MM.1S (cell line): ENCODE results near the gene HHIPL1.

Source experiments
- DNase-seq: peaks from one replicate; pipeline ENCODE4 v3.0.0-alpha.2; 2015
- H2AFZ ChIP-seq: fragments of 300-600 bp; sonication (generic); 2 replicates; pipeline ENCODE4 v1.6.0; 2016; ENCODE audit warnings: antibody characterized with exemption, low read length
- H3F3A ChIP-seq: fragments of 300-600 bp; sonication (generic); 2 replicates; pipeline ENCODE4 v1.6.1; 2016; ENCODE audit warnings: mild to moderate bottlenecking, antibody characterized with exemption, low read length, moderate library complexity, mixed read lengths; ENCODE audit not compliant: insufficient read depth
- H3K27ac ChIP-seq: fragments of 300-600 bp; sonication (generic); 2 replicates; pipeline ENCODE4 v1.5.1; 2016; ENCODE audit warnings: mild to moderate bottlenecking, low read length
- H3K27me3 ChIP-seq: fragments of 300-600 bp; sonication (generic); replicated peaks from 2 replicates; pipeline ENCODE4 v1.6.0; 2016; ENCODE audit warnings: low read length; ENCODE audit not compliant: insufficient read depth
- H3K36me3 ChIP-seq: fragments of 300-600 bp; sonication (generic); replicated peaks from 2 replicates; pipeline ENCODE4 v1.6.1; 2016; ENCODE audit warnings: mild to moderate bottlenecking, low read length, mixed read lengths; ENCODE audit not compliant: insufficient read depth
- H3K4me1 ChIP-seq: fragments of 300-600 bp; sonication (generic); 2 replicates; pipeline ENCODE4 v1.6.1; 2016; ENCODE audit warnings: low read length, mixed read lengths
- H3K4me2 ChIP-seq: fragments of 300-600 bp; sonication (generic); 2 replicates; pipeline ENCODE4 v1.6.0; 2016; ENCODE audit warnings: low read depth, low read length
- H3K4me3 ChIP-seq: fragments of 300-600 bp; sonication (generic); 2 replicates; pipeline ENCODE4 v1.5.1; 2016; ENCODE audit warnings: low read length, mixed read lengths
- H3K79me2 ChIP-seq: fragments of 300-600 bp; sonication (generic); 2 replicates; pipeline ENCODE4 v1.6.1; 2016; ENCODE audit warnings: mixed run types, low read length, mixed read lengths
- H3K9ac ChIP-seq: fragments of 300-600 bp; sonication (generic); 2 replicates; pipeline ENCODE4 v1.6.1; 2016; ENCODE audit warnings: low read length, mixed read lengths
- H3K9me2 ChIP-seq: fragments of 300-600 bp; sonication (generic); replicated peaks from 2 replicates; pipeline ENCODE4 v1.6.1; 2016; ENCODE audit warnings: mild to moderate bottlenecking, low read length, mixed read lengths; ENCODE audit not compliant: insufficient read depth
- H3K9me3 ChIP-seq: fragments of 300-600 bp; sonication (generic); replicated peaks from 2 replicates; pipeline ENCODE4 v1.6.1; 2016; ENCODE audit warnings: mild to moderate bottlenecking, low read length, mixed read lengths; ENCODE audit not compliant: insufficient read depth
- H4K20me1 ChIP-seq: fragments of 300-600 bp; sonication (generic); 2 replicates; pipeline ENCODE4 v1.6.1; 2016; ENCODE audit warnings: mild to moderate bottlenecking, low read length, moderate library complexity, mixed read lengths; ENCODE audit not compliant: insufficient read depth
- CTCF ChIP-seq: fragments of 300-600 bp; sonication (generic); IDR thresholded peaks from 2 replicates; pipeline ENCODE4 v1.5.1; 2016; ENCODE audit warnings: antibody characterized with exemption, low read length, mixed read lengths
- EZH2 ChIP-seq: fragments of 300-600 bp; sonication (generic); optimal IDR thresholded peaks from 2 replicates; pipeline ENCODE3; 2017; ENCODE audit warnings: low read depth, mild to moderate bottlenecking, antibody characterized with exemption, low read length, mixed read lengths
- EZH2phosphoT487 ChIP-seq: fragments of 300-600 bp; sonication (generic); IDR thresholded peaks from 2 replicates; pipeline ENCODE4 v1.6.1; 2018; ENCODE audit warnings: antibody characterized with exemption, low read length

Gene HHIPL1

DNA sequence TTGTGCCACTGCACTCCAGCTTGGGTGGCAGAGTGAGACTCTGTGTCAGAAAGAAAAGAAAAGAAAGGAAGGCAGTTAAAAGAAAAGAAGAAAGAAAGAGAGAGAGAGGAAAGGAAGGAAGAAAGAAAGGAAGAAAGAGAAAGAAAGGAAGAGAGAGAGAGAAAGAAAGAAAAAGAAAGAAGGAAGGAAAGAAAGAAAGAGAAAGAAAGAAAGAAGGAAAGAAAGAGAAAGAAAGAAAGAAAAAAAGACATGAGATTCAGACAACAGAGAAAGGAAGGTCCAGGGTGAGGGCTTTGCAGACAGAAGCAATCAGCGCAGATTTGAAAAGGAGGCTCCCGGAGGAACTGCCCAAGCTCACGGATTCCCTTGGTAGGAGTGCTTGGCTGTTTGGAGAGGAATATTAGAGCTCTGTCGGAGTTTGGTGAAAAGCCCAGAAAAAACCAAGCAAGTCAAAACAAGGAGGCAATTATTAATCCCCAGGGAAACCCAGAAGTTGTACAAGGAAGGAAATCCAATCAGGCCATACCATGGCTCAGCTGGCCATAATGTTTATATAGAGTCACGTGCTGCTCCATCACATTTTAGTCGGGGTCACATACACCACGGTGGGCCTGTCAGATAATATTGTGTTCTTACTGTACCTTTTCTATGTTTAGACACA lies 29.3 kb upstream of the HHIPL1 start:
- no peaks in the 10 kb centered on the region for H3K36me3 ChIP-seq
- no peak overlapping the region for H2AFZ ChIP-seq
- H3K27ac ChIP-seq: no peak overlapping the region
- no peaks in the 10 kb centered on the region for H3K27me3 ChIP-seq
- H3K9me2 ChIP-seq: no peaks in the 10 kb centered on the region
- no peaks in the 10 kb centered on the region for H3F3A ChIP-seq
- no peaks in the 10 kb centered on the region for H3K9me3 ChIP-seq
- H4K20me1 ChIP-seq: no peaks in the 10 kb centered on the region
- no peak overlapping the region for H3K4me2 ChIP-seq
- H3K4me3 ChIP-seq: no peak overlapping the region
- no peak for DNase-seq
- no peak for TF ChIP-seq EZH2
- no peak overlapping the region for H3K9ac ChIP-seq
- no peaks in the 10 kb centered on the region for H3K79me2 ChIP-seq
- H3K4me1 ChIP-seq: no peaks in the 10 kb centered on the region

- Histone ChIP-seq H3K4me2 (no peak overlapping the region), H3K9me3 (no peaks in the 10 kb centered on the region), H3K4me1 (no peaks in the 10 kb centered on the region), H3K4me3 (no peak overlapping the region), H3K9me2 (no peaks in the 10 kb centered on the region), H3F3A (no peaks in the 10 kb centered on the region), H3K79me2 (no peaks in the 10 kb centered on the region), H4K20me1 (no peaks in the 10 kb centered on the region), H3K36me3 (no peaks in the 10 kb centered on the region), H3K27ac (no peak overlapping the region), H3K9ac (no peak overlapping the region), H2AFZ (no peak overlapping the region), H3K27me3 (no peaks in the 10 kb centered on the region)
- no peak for TF ChIP-seq EZH2phosphoT487
- no peak for TF ChIP-seq EZH2
- no peak for TF ChIP-seq CTCF
- DNase-seq: no peak
Measured at GRCh38 chr14:99616832-99617800, 27.8 kb upstream of the HHIPL1 start.

DNA sequence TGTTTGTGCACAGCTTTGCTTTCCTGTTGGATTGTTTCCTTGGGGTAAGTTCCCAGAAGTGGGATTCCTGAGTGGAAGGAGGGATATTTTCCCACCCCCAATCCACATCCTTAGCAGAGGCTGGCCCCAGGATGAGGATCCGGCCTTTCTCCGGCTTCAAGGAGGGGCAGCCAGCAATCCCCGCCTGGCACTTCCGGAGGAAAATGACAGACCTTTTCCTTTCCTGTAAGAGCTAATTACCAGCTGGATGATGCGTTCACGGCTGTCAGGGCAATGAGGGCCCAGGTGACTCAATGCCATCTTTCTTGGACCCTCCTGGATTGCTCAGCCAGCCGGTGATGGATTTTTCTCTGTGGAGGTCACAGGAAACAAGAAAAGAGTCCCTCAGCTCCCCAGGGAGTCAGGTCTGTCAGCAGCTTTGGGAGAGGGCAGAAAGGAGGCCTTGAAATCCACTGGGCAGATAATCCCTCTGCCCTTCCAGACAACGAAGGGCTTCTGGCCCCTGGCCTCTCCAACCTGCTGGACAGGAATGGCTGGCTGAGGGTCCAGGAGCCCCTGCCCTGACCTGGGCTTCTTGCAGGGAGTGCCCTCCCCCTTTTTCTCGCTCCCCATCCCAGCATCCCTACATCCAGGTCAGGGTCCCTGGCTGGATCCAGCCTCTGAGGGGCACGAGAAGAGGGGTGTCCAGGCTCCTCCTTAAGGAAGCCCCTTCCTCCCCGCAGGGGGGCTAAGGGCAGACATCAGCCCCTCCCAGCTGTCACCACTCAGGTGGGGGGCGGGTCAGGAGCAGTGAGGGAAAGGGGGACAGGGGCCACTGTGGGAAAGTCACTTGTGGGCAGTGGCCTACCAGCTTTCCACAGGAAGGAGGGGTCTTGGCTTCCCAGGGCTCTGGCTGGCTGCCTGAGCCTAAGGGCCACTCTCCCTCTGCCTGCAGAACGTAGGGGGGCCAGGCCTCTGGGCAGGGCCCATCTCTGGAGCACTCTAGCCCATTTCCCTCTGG lies 24.8 kb upstream of the HHIPL1 start:
- no peaks in the 10 kb centered on the region for H3K27me3 ChIP-seq
- H3K9ac ChIP-seq: no peak overlapping the region
- H3K9me3 ChIP-seq: no peaks in the 10 kb centered on the region
- H4K20me1 ChIP-seq: no peaks in the 10 kb centered on the region
- no peaks in the 10 kb centered on the region for H3K36me3 ChIP-seq
- no peak overlapping the region for H3K4me3 ChIP-seq
- H3K27ac ChIP-seq: no peak overlapping the region
- no peak for TF ChIP-seq CTCF
- H3K4me1 ChIP-seq: no peaks in the 10 kb centered on the region
- H3K79me2 ChIP-seq: no peaks in the 10 kb centered on the region
- H3K9me2 ChIP-seq: no peaks in the 10 kb centered on the region
- H3F3A ChIP-seq: no peaks in the 10 kb centered on the region
- H2AFZ ChIP-seq: no peak overlapping the region
- H3K4me2 ChIP-seq: no peak overlapping the region
- no peak for DNase-seq
